Esophagus muscularis mucosa (tissue), 4 donors: Measurements from ENCODE around the gene NECTIN2.

Experiments
- CTCF ChIP-seq, 3 experiments: fragments of 200-600 bp in 2 of 3; fragments of 450-650 bp in 1 of 3; sonication (generic) in 2 of 3; IDR thresholded peaks; one replicate each; pipeline ENCODE4 v1.5.1; 2017 to 2019; ENCODE audit warnings: antibody characterized with exemption in 3 of 3, mild to moderate bottlenecking in 2 of 3, moderate library complexity in 1 of 3
- EP300 ChIP-seq: sonication (generic); formaldehyde crosslinking; IDR thresholded peaks from one replicate; pipeline ENCODE4 v1.6.1; 2017; ENCODE audit warnings: antibody characterized with exemption
- POLR2A ChIP-seq: fragments of 450-650 bp; IDR thresholded peaks from one replicate; pipeline ENCODE4 v1.6.1; 2017; ENCODE audit warnings: antibody characterized with exemption, moderate library complexity, mild to moderate bottlenecking, low read depth
- POLR2AphosphoS5 ChIP-seq, 2 donors: sonication (generic); formaldehyde crosslinking; IDR thresholded peaks; one replicate each; pipeline ENCODE4 v1.6.1; 2017; ENCODE audit warnings: antibody characterized with exemption in 2 of 2

DNA sequence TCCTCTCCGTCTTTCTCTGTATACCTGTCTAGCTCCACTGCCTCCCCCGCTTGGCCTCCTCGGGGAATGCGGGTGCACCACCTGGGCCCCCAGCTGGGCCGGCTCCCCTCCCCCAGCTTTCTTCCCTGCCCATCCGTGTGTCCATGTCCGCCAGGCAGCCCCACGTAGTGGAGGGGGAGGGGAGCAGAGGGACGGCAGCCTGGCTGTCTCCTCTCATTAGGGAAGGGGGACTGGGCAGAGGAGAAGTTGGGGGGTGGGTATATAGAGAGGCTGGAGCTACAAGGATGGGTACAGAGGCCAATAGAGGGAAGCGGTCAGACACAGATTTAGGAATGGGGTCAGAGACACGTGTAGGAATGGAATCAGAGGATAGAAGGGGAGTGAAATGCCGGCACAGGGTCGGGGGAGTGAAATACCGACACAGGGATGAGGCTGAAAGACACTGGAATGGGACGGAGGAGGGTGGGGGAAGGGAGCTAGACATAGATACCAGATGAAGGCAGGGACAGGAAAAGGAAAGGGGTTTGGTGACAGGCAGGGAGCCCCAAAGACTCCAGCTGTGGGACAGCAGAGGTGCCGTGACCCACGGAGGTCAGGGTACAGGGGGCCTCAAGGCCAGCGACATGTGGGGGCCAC, 2.8 kb downstream of the NECTIN2 start:
- TF ChIP-seq CTCF (IDR thresholded peaks at IDR 0.05) (no peak), POLR2AphosphoS5 (IDR thresholded peaks at IDR 0.05) (no peak), EP300 (no peak), POLR2A (no peak)
